HG03280 (cell line): ENCODE results near the gene ETV4.

Source experiments
- ATAC-seq: cut with Tn5 transposase; IDR thresholded peaks from one replicate; pipeline ENCODE4 v1.9.1; 2021; ENCODE audit warnings: mild to moderate bottlenecking, moderate library complexity; ENCODE audit not compliant: unreplicated experiment

ETV4 gene

GRCh38 chr17:43546319-43547188 is at the start of gene ETV4:
TSS of gene ETV4 (minus strand) at chr17:43546340. CDS start at chr17:43545617, 723 bp downstream.
- ATAC-seq: peak; percentile 84

GRCh38 chr17:43595466-43595865 is 49.3 kb upstream of the ETV4 start:
- no peak for ATAC-seq

GRCh38 chr17:43591779-43592562 is 45.8 kb upstream of the ETV4 start:
- no peak for ATAC-seq

GRCh38 chr17:43591001-43591400 is 44.9 kb upstream of the ETV4 start:
- no peak for ATAC-seq

GRCh38 chr17:43588664-43589435 is 42.7 kb upstream of the ETV4 start:
- no peak for ATAC-seq

- no peak for ATAC-seq
Measured at GRCh38 chr17:43588121-43588520, 42.0 kb upstream of the ETV4 start.

GRCh38 chr17:43587647-43588046 is 41.5 kb upstream of the ETV4 start:
- ATAC-seq: no peak

GRCh38 chr17:43584666-43585102 is 38.5 kb upstream of the ETV4 start:
- no peak for ATAC-seq

- ATAC-seq: no peak
Measured at GRCh38 chr17:43583332-43583731, 37.2 kb upstream of the ETV4 start.

GRCh38 chr17:43581613-43582012 is 35.5 kb upstream of the ETV4 start:
- ATAC-seq: no peak

- no peak for ATAC-seq
Measured at GRCh38 chr17:43581130-43581529, 35.0 kb upstream of the ETV4 start.

GRCh38 chr17:43579566-43580140 is 33.5 kb upstream of the ETV4 start:
- ATAC-seq: no peak

- peak; percentile 52 for ATAC-seq
Measured at GRCh38 chr17:43578699-43579565, 32.8 kb upstream of the ETV4 start.

- no peak for ATAC-seq
Measured at GRCh38 chr17:43578404-43578698, 32.2 kb upstream of the ETV4 start.

GRCh38 chr17:43577664-43578403 is 31.7 kb upstream of the ETV4 start:
- no peak for ATAC-seq

GRCh38 chr17:43576563-43577229 is 30.6 kb upstream of the ETV4 start:
- no peak for ATAC-seq

- ATAC-seq: no peak
Measured at GRCh38 chr17:43574896-43575525, 28.9 kb upstream of the ETV4 start.

GRCh38 chr17:43574348-43574747 is 28.2 kb upstream of the ETV4 start:
- ATAC-seq: no peak
